Panc1 (cell line): ENCODE data around the gene ACAD8. TPM values are rescaled to one million over a fixed set of nuclear protein-coding genes. Genes with fewer than 3 reads are reported as not detected.

ENCODE experiments used
- ATAC-seq: fragments of 200-7000 bp; cut with Tn5 transposase; 2 replicates; pipeline ENCODE4 v1.9.1; 2020; ENCODE audit warnings: mild to moderate bottlenecking, moderate library complexity
- BruUV-seq: library from RNA; stranded (reverse); fragments of 400-500 nt; replicated peaks from 2 replicates; lab custom pipeline; 2021; lab: Mats Ljungman, UMichigan
- CTCF ChIA-PET: fragments of 300-600 bp; sonication (Branson Sonifier 250); formaldehyde crosslinking; loops from one replicate; lab custom pipeline; 2022; ENCODE audit warnings: antibody characterized with exemption; lab: Charles Lee
- POLR2A ChIA-PET: fragments of 300-600 bp; sonication (Branson Sonifier 250); formaldehyde crosslinking; loops from one replicate; lab custom pipeline; 2022; ENCODE audit warnings: antibody characterized with exemption; lab: Charles Lee
- DNase-seq: peaks from one replicate; pipeline ENCODE4 v3.0.0-alpha.2; 2010; ENCODE audit warnings: low read depth, low spot score
- H3K27ac ChIP-seq: 2 replicates; pipeline ENCODE4 v1.5.1; 2011; ENCODE audit warnings: mild to moderate bottlenecking, low read length, inconsistent platforms
- H3K27me3 ChIP-seq: fragments of 200-500 bp; sonication (Bioruptor generic); 2 replicates; pipeline ENCODE4 v1.6.0; 2014; ENCODE audit warnings: low read length, inconsistent platforms; ENCODE audit not compliant: control insufficient read depth, insufficient read depth
- H3K36me3 ChIP-seq: fragments of 200-500 bp; sonication (Bioruptor generic); 2 replicates; pipeline ENCODE4 v1.5.1; 2014; ENCODE audit warnings: inconsistent platforms, mild to moderate bottlenecking, low read length, moderate library complexity; ENCODE audit not compliant: control insufficient read depth, insufficient read depth
- H3K4me1 ChIP-seq: 2 replicates; pipeline ENCODE4 v1.5.1; 2011; ENCODE audit warnings: inconsistent platforms, mild to moderate bottlenecking, low read length, moderate library complexity; ENCODE audit not compliant: control insufficient read depth, insufficient read depth
- H3K4me3 ChIP-seq, 2 experiments: 2 replicates each; pipeline ENCODE4 v1.5.1; 2011 to 2012; ENCODE audit warnings: low read depth in 2 of 2, low read length in 2 of 2, mild to moderate bottlenecking in 2 of 2, inconsistent platforms in 1 of 2, moderate library complexity in 1 of 2
- H3K9me3 ChIP-seq: fragments of 200-500 bp; sonication (Bioruptor generic); 2 replicates; pipeline ENCODE4 v1.5.1; 2014; ENCODE audit warnings: low read depth, mild to moderate bottlenecking, inconsistent platforms, low read length, moderate library complexity; ENCODE audit not compliant: control insufficient read depth, insufficient read depth
- CTCF ChIP-seq: fragments of 450-650 bp; IDR thresholded peaks from 2 replicates; pipeline ENCODE4 v1.5.1; 2017; ENCODE audit warnings: mild to moderate bottlenecking
- POLR2AphosphoS5 ChIP-seq: IDR thresholded peaks from 2 replicates; pipeline ENCODE4 v1.6.1; 2012; ENCODE audit warnings: mild to moderate bottlenecking, low read depth, low read length, moderate library complexity
- SIN3A ChIP-seq: IDR thresholded peaks from 2 replicates; pipeline ENCODE4 v1.6.1; 2012; ENCODE audit warnings: low read depth, mild to moderate bottlenecking, low read length, moderate library complexity, borderline replicate concordance; ENCODE audit not compliant: insufficient read depth
- TCF7L2 ChIP-seq: IDR thresholded peaks from 2 replicates; pipeline ENCODE4 v1.6.1; 2011; ENCODE audit warnings: mild to moderate bottlenecking, low read depth, low read length, inconsistent platforms
- in situ Hi-C: cut with HindIII; loops from 2 replicates; pipeline ENCODE4 v1.10.0; 2016; ENCODE audit warnings: low sequenced_read_pairs, low pct_unique_long_range_greater_than_20kb
- intact Hi-C: fragments of 100-400 bp; cut with micrococcal nuclease; formaldehyde crosslinking; loops from one replicate; pipeline ENCODE4 v1.10.0; 2022; ENCODE audit not compliant: unreplicated experiment
- total RNA-seq: library from RNA; stranded (reverse); gene quantifications from one replicate; pipeline ENCODE4 v1.2.1, GENCODE V29; 2021; ENCODE audit not compliant: unreplicated experiment
- TF ChIP-seq, protein P1 (sequence below), 2 experiments: IDR thresholded peaks; 2 replicates each; pipeline ENCODE4 v1.6.1; 2011 to 2012; ENCODE audit warnings: low read depth in 2 of 2, control low read depth in 1 of 2, low read length in 1 of 2, mild to moderate bottlenecking in 1 of 2, moderate library complexity in 1 of 2; ENCODE audit not compliant: insufficient read depth in 1 of 2

Gene ACAD8
- total RNA-seq, 1 experiment from 2014 or later = 28.4 TPM

DNA sequence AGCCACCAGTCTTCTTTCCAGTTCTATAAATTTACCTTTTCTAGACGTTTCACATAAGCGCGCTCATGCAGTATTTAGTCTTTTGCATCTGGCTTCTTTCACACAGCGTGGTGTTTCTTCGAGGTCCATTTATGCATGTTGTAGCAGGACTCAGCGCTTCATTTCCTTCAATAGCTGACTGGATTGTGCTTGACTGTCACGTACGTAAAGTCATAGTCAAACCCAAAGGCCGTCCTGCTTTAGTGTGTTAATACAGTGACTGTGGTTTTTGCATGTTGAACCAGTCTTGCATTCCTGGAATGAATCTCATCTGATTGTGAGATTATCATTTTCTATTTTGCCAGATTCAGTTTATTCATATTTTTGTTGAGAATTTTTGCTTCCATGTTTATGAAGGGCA is 41.3 kb downstream of the ACAD8 start:
- Histone ChIP-seq H3K36me3 (no peaks in the 10 kb centered on the region), H3K4me1 (no peaks in the 10 kb centered on the region), H3K4me3 (no peak overlapping the region), H3K27ac (no peak overlapping the region), H3K27me3 (0 out of 2 replicates have a peak, but pooled peaks cover 2% of the 10 kb centered on the region), H3K9me3 (no peaks in the 10 kb centered on the region)
- BruUV-seq = no TSS peak
- ChIA-PET CTCF (no interaction called here), POLR2A (no interaction called here)
- intact Hi-C loops = no loop called here
- DNase-seq (no peak), ATAC-seq (no peak)
- in situ Hi-C loops = no loop called here
- no peak for TF ChIP-seq TCF7L2
- no peak for TF ChIP-seq CTCF
- no peak for TF ChIP-seq POLR2AphosphoS5
- TF ChIP-seq, protein P1, sequence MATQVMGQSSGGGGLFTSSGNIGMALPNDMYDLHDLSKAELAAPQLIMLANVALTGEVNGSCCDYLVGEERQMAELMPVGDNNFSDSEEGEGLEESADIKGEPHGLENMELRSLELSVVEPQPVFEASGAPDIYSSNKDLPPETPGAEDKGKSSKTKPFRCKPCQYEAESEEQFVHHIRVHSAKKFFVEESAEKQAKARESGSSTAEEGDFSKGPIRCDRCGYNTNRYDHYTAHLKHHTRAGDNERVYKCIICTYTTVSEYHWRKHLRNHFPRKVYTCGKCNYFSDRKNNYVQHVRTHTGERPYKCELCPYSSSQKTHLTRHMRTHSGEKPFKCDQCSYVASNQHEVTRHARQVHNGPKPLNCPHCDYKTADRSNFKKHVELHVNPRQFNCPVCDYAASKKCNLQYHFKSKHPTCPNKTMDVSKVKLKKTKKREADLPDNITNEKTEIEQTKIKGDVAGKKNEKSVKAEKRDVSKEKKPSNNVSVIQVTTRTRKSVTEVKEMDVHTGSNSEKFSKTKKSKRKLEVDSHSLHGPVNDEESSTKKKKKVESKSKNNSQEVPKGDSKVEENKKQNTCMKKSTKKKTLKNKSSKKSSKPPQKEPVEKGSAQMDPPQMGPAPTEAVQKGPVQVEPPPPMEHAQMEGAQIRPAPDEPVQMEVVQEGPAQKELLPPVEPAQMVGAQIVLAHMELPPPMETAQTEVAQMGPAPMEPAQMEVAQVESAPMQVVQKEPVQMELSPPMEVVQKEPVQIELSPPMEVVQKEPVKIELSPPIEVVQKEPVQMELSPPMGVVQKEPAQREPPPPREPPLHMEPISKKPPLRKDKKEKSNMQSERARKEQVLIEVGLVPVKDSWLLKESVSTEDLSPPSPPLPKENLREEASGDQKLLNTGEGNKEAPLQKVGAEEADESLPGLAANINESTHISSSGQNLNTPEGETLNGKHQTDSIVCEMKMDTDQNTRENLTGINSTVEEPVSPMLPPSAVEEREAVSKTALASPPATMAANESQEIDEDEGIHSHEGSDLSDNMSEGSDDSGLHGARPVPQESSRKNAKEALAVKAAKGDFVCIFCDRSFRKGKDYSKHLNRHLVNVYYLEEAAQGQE (IDR thresholded peaks at IDR 0.05; ENCODE audit: insufficient read depth in 1 of 2, low read depth in 2 of 2, low read length in 1 of 2) = no peak
- TF ChIP-seq SIN3A = no peak

DNA sequence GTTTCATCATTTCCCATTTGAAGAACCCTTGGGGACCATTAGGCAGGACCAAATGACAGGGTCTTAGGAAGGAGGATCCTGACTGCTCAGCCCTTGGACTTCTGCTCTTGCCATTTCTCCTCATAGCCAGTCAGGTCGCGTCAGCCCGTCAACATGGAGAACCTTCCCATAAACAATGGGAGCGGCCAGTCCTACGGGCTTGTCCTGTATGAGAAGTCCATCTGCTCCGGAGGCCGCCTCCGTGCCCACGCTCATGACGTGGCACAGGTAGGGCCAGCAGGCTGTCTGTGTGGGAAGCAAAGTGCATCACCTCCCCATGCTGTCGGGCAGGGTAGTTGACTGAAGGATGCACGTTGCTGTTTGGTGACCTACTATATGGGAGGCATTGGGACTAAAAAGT is 58.9 kb downstream of the ACAD8 start:
- TF ChIP-seq CTCF (no peak), SIN3A (no peak)
- POLR2A ChIA-PET = no interaction called here

More for the DNA sequence above, 58.9 kb downstream of the ACAD8 start:
- in situ Hi-C loops = no loop called here
- CTCF ChIA-PET = no interaction called here
- no peak overlapping the region for H3K27ac ChIP-seq
- peaks cover 7% of the 10 kb centered on the region; the same call in 1 of the 2 replicates for H3K9me3 ChIP-seq
- no peak overlapping the region for H3K4me3 ChIP-seq
- peaks cover 19% of the 10 kb centered on the region for H3K27me3 ChIP-seq
- DNase-seq = no peak
- H3K36me3 ChIP-seq = no peaks in the 10 kb centered on the region
- H3K4me1 ChIP-seq = no peaks in the 10 kb centered on the region
- BruUV-seq = no TSS peak
- intact Hi-C loops = no loop called here
- ATAC-seq = no peak
